GM19099 (cell line): ENCODE data around the gene PPM1K.

Experiments
- POLR2A ChIP-seq: IDR thresholded peaks from 3 replicates; pipeline ENCODE4 v1.6.1; 2011; ENCODE audit warnings: low read depth; ENCODE audit not compliant: insufficient read length; ENCODE audit errors: extremely low read depth

Gene PPM1K

GRCh38 chr4:88284439-88285234 is at the start of gene PPM1K:
Gene PPM1K, minus strand, starts transcription at chr4:88284561. Its CDS starts 5,978 bp downstream, at chr4:88278583.
- TF ChIP-seq POLR2A: peak; percentile 67

GRCh38 chr4:88333741-88334405 is 49.5 kb upstream of the PPM1K start:
- TF ChIP-seq POLR2A: no peak

- no peak for TF ChIP-seq POLR2A
Measured at GRCh38 chr4:88327665-88328064, 43.3 kb upstream of the PPM1K start.

GRCh38 chr4:88320780-88321373 is 36.5 kb upstream of the PPM1K start:
- peak; percentile 44 for TF ChIP-seq POLR2A

GRCh38 chr4:88320224-88320779 is 35.9 kb upstream of the PPM1K start:
- TF ChIP-seq POLR2A: no peak

GRCh38 chr4:88318751-88319350 is 34.5 kb upstream of the PPM1K start:
- no peak for TF ChIP-seq POLR2A

- no peak for TF ChIP-seq POLR2A
Measured at GRCh38 chr4:88315460-88316017, 31.2 kb upstream of the PPM1K start.

- TF ChIP-seq POLR2A: no peak
Measured at GRCh38 chr4:88308587-88308986, 24.2 kb upstream of the PPM1K start.

- TF ChIP-seq POLR2A: no peak
Measured at GRCh38 chr4:88297725-88298454, 13.5 kb upstream of the PPM1K start.

- TF ChIP-seq POLR2A: no peak
Measured at GRCh38 chr4:88297212-88297516, 12.8 kb upstream of the PPM1K start.

- TF ChIP-seq POLR2A: no peak
Measured at GRCh38 chr4:88296413-88297211, 12.3 kb upstream of the PPM1K start.

- TF ChIP-seq POLR2A: no peak
Measured at GRCh38 chr4:88295656-88296055, 11.3 kb upstream of the PPM1K start.

- no peak for TF ChIP-seq POLR2A
Measured at GRCh38 chr4:88291003-88291402, 6.6 kb upstream of the PPM1K start.

GRCh38 chr4:88286897-88287296 is 2.5 kb upstream of the PPM1K start:
- no peak for TF ChIP-seq POLR2A
